ENCODE measurements around the gene PKP4.

Gene PKP4

DNA sequence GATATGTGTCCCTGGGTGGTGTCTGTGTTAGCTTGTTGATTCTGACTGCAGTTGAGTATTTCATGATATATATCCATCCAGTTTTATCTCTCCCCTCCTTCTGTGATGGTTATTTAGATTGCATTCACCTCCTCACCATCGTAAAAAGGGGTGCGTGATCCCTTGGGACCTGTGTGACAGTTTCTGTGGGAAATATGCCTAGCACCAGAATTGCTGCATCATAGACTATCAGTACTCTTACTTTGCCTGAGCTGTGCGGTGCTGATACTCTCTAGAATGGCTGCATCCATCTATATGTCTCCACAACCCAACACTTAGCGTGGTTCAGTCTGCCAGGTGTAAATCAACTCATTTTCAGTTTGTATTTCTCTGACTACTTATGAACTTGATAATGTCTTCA lies 34.3 kb downstream of the PKP4 start:
- H3K4me3 ChIP-seq (replicated peaks; ENCODE audit: low read depth, low read length), result no peak overlapping the region
- TF ChIP-seq, protein P1, sequence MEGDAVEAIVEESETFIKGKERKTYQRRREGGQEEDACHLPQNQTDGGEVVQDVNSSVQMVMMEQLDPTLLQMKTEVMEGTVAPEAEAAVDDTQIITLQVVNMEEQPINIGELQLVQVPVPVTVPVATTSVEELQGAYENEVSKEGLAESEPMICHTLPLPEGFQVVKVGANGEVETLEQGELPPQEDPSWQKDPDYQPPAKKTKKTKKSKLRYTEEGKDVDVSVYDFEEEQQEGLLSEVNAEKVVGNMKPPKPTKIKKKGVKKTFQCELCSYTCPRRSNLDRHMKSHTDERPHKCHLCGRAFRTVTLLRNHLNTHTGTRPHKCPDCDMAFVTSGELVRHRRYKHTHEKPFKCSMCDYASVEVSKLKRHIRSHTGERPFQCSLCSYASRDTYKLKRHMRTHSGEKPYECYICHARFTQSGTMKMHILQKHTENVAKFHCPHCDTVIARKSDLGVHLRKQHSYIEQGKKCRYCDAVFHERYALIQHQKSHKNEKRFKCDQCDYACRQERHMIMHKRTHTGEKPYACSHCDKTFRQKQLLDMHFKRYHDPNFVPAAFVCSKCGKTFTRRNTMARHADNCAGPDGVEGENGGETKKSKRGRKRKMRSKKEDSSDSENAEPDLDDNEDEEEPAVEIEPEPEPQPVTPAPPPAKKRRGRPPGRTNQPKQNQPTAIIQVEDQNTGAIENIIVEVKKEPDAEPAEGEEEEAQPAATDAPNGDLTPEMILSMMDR (IDR thresholded peaks at IDR 0.05; ENCODE audit: low read depth, low read length, missing control alignments), result no peak
- no peak for DNase-seq (ENCODE audit: extremely low read depth, low read depth)

DNA sequence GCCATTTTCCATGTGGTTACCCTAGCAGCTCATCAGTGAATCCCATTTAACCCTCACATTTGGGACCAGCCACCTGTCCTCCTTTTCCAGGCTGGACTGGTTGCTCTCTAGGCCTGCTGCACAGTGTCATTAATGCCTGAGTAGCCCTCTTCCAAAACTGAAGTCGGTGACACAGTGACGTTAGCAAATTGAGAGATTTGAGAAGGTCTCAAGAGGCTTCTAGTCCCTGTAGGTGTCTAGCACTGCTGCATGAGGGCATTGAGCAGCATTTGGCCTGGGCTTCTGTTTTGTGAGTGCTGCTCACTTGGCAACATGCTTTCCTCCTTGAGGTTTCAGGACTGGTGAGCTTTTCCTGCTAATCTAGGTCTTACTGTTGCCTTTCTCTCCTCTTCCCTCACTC lies 36.7 kb downstream of the PKP4 start:
- no peak for DNase-seq (ENCODE audit: extremely low read depth, low read depth)
- H3K4me3 ChIP-seq (replicated peaks; ENCODE audit: low read depth, low read length), result no peak overlapping the region
- TF ChIP-seq, protein P1 (IDR thresholded peaks at IDR 0.05; ENCODE audit: low read depth, low read length, missing control alignments), result no peak

DNA sequence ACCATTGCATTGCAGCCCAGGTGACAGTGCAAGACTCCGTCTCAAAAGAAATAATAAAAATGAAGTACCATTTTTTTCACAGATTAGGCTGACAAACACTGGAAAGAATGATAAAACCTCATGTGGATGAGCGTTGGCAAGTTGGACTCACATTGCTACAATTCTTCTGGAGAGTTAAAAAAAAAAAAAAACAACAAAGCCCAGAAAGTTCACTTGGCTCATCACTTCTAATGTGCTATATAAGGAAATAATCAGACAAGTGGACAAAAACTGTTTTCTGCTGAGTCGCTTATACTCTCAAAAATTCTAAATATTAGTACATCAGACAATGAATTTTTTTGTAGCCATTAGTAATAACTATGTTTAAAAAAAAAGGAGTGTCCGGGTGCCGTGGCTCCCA lies 38.4 kb downstream of the PKP4 start:
- TF ChIP-seq, protein P1 (IDR thresholded peaks at IDR 0.05; ENCODE audit: low read depth, low read length, missing control alignments), result no peak
- H3K4me3 ChIP-seq (replicated peaks; ENCODE audit: low read depth, low read length), result no peak overlapping the region
- no peak for DNase-seq (ENCODE audit: extremely low read depth, low read depth)

DNA sequence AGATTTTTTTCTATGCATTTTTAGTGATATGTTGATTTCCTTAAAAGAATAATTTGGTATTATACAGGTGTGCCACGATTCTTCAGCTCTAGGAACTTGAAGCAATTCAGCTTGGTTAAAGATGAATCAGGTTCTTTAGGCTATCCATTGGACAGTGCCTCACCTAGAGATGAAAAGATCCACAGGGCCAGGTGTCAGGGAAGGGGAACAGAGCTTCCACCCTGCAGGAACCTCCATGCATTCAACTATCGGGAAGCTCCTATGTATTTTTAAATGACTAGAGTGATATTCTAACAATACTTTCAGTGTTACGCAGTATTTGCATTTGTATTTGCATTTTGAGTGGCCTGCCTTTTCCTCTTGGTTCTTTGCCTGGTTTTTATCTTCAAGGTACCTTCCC lies 40.2 kb downstream of the PKP4 start:
- TF ChIP-seq, protein P1 (IDR thresholded peaks at IDR 0.05; ENCODE audit: low read depth, low read length, missing control alignments), result no peak
- no peak overlapping the region for H3K4me3 ChIP-seq (replicated peaks; ENCODE audit: low read depth, low read length)
- DNase-seq (ENCODE audit: extremely low read depth, low read depth), result no peak

DNA sequence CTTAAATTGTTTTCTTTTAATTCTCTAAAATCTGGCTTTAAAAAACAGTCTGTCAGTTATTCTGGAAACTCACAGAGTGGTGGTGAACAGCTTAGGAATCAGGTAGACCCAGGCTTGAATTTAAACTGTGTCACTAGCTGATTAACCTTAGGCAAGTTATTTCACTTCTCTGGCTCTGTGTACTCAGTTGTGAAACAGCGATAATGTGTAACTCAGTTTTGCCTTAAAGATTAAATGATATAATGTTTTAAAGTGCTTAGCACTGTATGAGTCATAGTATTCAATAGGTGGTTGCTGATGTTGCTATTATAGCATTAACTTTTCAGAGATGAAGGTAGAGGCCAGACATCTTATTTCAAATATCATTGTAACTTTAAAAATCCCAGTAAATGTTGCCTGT lies 40.7 kb downstream of the PKP4 start:
- DNase-seq (ENCODE audit: extremely low read depth, low read depth), result no peak
- no peak overlapping the region for H3K4me3 ChIP-seq (replicated peaks; ENCODE audit: low read depth, low read length)
- TF ChIP-seq, protein P1 (IDR thresholded peaks at IDR 0.05; ENCODE audit: low read depth, low read length, missing control alignments), result no peak

DNA sequence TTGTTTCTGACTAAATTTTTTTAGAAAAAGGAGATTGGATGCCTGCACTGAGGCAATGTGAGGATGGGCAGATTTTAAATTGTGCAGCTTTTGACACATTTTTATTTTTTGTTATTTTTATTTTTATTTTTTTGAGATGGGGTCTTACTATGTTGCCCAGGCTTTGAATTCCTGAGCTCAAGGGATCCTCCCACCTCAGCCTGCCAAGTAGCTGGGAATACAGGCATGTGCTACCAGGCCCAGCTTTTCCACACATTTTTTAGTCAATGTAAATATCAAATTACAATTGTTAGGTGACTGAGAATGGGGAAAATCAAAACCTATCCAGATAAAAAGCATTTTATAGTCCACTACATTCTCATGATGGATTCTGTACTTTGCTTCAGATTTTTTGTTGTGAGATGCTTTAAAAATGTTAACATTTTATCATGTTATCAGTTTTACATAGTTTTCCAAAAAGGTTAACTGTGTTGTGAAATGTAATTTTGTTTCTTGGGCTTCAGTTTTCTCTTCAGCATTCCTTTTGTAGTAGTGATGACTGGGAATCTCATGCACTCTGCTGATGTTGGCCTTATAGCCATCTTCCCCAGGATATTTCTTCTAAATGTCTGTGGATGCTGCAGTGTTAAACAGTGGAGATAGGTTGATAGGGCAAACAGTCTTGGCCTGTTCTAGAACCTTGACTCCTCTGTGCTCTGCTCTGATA lies 41.4 kb downstream of the PKP4 start:
- DNase-seq (ENCODE audit: extremely low read depth, low read depth), result no peak
- TF ChIP-seq, protein P1 (IDR thresholded peaks at IDR 0.05; ENCODE audit: low read depth, low read length, missing control alignments), result no peak
- no peak overlapping the region for H3K4me3 ChIP-seq (replicated peaks; ENCODE audit: low read depth, low read length)

DNA sequence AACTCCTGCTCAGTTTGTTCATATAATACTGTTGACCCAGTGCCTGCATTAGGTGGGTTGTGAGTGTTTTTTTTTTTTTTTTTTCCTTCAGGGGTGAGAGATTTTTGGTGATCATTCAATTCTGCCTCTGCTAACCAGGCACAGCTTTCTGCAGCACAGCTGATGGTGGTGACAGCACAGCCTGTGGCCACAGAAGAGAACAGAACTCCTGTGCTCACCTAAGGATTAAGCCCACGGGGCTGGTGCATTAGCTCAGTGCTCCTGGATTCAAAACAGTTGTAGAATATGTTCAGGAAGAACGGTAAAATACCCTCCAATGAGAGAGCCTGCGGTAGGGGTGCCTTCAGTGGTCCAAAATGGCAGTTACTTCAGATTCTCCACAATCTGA lies 42.0 kb downstream of the PKP4 start:
- DNase-seq (ENCODE audit: extremely low read depth, low read depth), result no peak
- TF ChIP-seq, protein P1 (IDR thresholded peaks at IDR 0.05; ENCODE audit: low read depth, low read length, missing control alignments), result no peak
- no peak overlapping the region for H3K4me3 ChIP-seq (replicated peaks; ENCODE audit: low read depth, low read length)
